Kidney epithelial cell (primary cell): ENCODE measurements around the gene C9. TPM values are rescaled to one million over a fixed set of nuclear protein-coding genes. Genes with fewer than 3 reads are reported as not detected.
"Not testable (repeated sequence)": the region's sequence is repeated elsewhere in the genome, so short reads cannot be mapped to it uniquely, and the experiment has no call there.

Experiments
- DNase-seq: peaks from one replicate; pipeline ENCODE4 v3.0.0-alpha.2; 2010; ENCODE audit warnings: low read depth
- H3K27me3 ChIP-seq: 2 replicates; pipeline ENCODE4 v1.6.0; 2011; ENCODE audit warnings: low read length; ENCODE audit not compliant: control insufficient read depth, insufficient read depth
- H3K36me3 ChIP-seq: 2 replicates; pipeline ENCODE4 v1.5.1; 2011; ENCODE audit warnings: low read length; ENCODE audit not compliant: control insufficient read depth, insufficient read depth
- H3K4me3 ChIP-seq: 2 replicates; pipeline ENCODE4 v1.5.1; 2011; ENCODE audit warnings: low read depth, mild to moderate bottlenecking, control low read depth, low read length
- CTCF ChIP-seq: IDR thresholded peaks from 2 replicates; pipeline ENCODE4 v1.5.1; 2011; ENCODE audit warnings: mild to moderate bottlenecking, moderate library complexity, low read length, control low read depth, inconsistent platforms; ENCODE audit not compliant: insufficient read depth, poor library complexity, severe bottlenecking
- total RNA-seq: library from RNA; depleted of rRNA; stranded (reverse); fragments of >200 nt; gene quantifications from 2 replicates; pipeline ENCODE4 v1.2.3, GENCODE V29; 2015

Gene C9
- total RNA-seq, 1 donor from 2014 or later: not detected

GRCh38 chr5:39333104-39333503 is 31.2 kb downstream of the C9 start:
- H3K36me3 ChIP-seq: no peaks in the 10 kb centered on the region
- no peak for DNase-seq
- no peak overlapping the region for H3K4me3 ChIP-seq
- H3K27me3 ChIP-seq: no peaks in the 10 kb centered on the region
- TF ChIP-seq CTCF: no peak

GRCh38 chr5:39331861-39332381 is 32.4 kb downstream of the C9 start:
- DNase-seq: no peak
- Histone ChIP-seq H3K4me3 (no peak overlapping the region), H3K27me3 (no peaks in the 10 kb centered on the region), H3K36me3 (no peaks in the 10 kb centered on the region)
- TF ChIP-seq CTCF: no peak

GRCh38 chr5:39328731-39329130 is 35.6 kb downstream of the C9 start:
- Histone ChIP-seq H3K27me3 (no peaks in the 10 kb centered on the region), H3K36me3 (no peaks in the 10 kb centered on the region), H3K4me3 (no peak overlapping the region)
- TF ChIP-seq CTCF: no peak
- DNase-seq: no peak

GRCh38 chr5:39323542-39323941 is 40.8 kb downstream of the C9 start:
- H3K27me3 ChIP-seq: no peaks in the 10 kb centered on the region
- DNase-seq: no peak
- no peaks in the 10 kb centered on the region for H3K36me3 ChIP-seq
- no peak overlapping the region for H3K4me3 ChIP-seq
- no peak for TF ChIP-seq CTCF

GRCh38 chr5:39319395-39319794 is 44.9 kb downstream of the C9 start:
- no peaks in the 10 kb centered on the region for H3K36me3 ChIP-seq
- no peak for TF ChIP-seq CTCF

GRCh38 chr5:39316464-39316863 is 47.8 kb downstream of the C9 start:
- not testable (repeated sequence) for H3K27me3 ChIP-seq, H3K36me3 ChIP-seq, DNase-seq, H3K4me3 ChIP-seq

More at GRCh38 chr5:39319395-39319794, 44.9 kb downstream of the C9 start:
- no peaks in the 10 kb centered on the region for H3K27me3 ChIP-seq
- H3K4me3 ChIP-seq: no peak overlapping the region
- no peak for DNase-seq

GRCh38 chr5:39315995-39316394 is 48.3 kb downstream of the C9 start:
- DNase-seq: no peak
- no peaks in the 10 kb centered on the region for H3K27me3 ChIP-seq
- H3K4me3 ChIP-seq: no peak overlapping the region
- no peaks in the 10 kb centered on the region for H3K36me3 ChIP-seq
- no peak for TF ChIP-seq CTCF
